Activated CD8-positive, alpha-beta memory T cell treated with anti-CD3 and anti-CD28 coated beads, Interleukin-2, amount 10 ng/mL, durations not matched to agents 7 days and 5 days (primary cell): Measurements from ENCODE around the gene PLD3. TPM values are rescaled to one million over a fixed set of nuclear protein-coding genes. Genes with fewer than 3 reads are reported as not detected.

ENCODE experiments used
- ATAC-seq: fragments of 150-1000 bp; cut with Tn5 transposase; one replicate; pipeline ENCODE4 v1.10.0; 2021; ENCODE audit warnings: moderate library complexity
- CTCF ChIA-PET: fragments of 350-600 bp; sonication (Branson Sonifier 250); formaldehyde crosslinking; loops from one replicate; lab custom pipeline; 2021; ENCODE audit warnings: antibody characterized with exemption; lab: Charles Lee
- DNase-seq: peaks from one replicate; pipeline ENCODE4 v3.0.0-alpha.2; 2020
- H3K27ac Mint-ChIP-seq: one replicate; pipeline ENCODE4 v1.8.0; 2021; ENCODE audit warnings: mild to moderate bottlenecking, mixed read lengths
- H3K27me3 Mint-ChIP-seq: one replicate; pipeline ENCODE4 v1.8.0; 2021; ENCODE audit warnings: mixed read lengths
- H3K36me3 Mint-ChIP-seq: one replicate; pipeline ENCODE4 v1.8.0; 2021; ENCODE audit warnings: mild to moderate bottlenecking, mixed read lengths
- H3K4me1 Mint-ChIP-seq: one replicate; pipeline ENCODE4 v1.8.0; 2021; ENCODE audit warnings: mixed read lengths
- H3K4me3 Mint-ChIP-seq: one replicate; pipeline ENCODE4 v1.8.0; 2021; ENCODE audit warnings: mild to moderate bottlenecking, moderate library complexity, mixed read lengths
- H3K9me3 Mint-ChIP-seq: one replicate; pipeline ENCODE4 v1.8.0; 2022; ENCODE audit warnings: low read depth, mixed read lengths
- total RNA-seq, 2 experiments: library from RNA; stranded (reverse); gene quantifications; one replicate each; pipeline ENCODE4 v1.2.3, GENCODE V29; 2021

Gene PLD3
- total RNA-seq, 2 experiments from 2014 or later = 72.0 to 84.7 TPM

DNA sequence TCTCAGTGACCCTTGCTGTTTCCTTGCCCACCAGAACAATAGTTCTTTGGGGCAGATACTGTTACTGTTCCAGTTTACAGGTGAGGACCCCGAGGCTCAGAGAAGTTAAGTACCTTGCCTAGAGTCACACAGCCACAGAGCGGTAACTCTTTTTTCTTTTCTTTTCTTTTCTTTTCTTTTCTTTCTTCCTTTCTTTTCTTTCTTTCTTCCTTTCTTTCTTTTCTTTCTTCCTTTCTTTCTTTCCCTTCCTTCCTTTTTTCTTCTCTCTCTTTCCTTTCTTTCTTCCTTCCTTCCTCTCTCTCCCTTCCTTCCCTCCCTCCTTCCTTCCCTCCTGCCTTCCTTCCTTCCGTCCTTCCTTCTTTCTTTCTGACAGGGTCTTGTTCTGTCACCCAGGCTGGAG, 69.5 kb downstream of the PLD3 start:
- CTCF ChIA-PET = interaction anchor here (1.1 to 2.1 kb wide), 2 partner anchors 10 to 44 kb away, joined by 4 to 6 read pairs; no protein-coding TSS in a partner anchor

DNA sequence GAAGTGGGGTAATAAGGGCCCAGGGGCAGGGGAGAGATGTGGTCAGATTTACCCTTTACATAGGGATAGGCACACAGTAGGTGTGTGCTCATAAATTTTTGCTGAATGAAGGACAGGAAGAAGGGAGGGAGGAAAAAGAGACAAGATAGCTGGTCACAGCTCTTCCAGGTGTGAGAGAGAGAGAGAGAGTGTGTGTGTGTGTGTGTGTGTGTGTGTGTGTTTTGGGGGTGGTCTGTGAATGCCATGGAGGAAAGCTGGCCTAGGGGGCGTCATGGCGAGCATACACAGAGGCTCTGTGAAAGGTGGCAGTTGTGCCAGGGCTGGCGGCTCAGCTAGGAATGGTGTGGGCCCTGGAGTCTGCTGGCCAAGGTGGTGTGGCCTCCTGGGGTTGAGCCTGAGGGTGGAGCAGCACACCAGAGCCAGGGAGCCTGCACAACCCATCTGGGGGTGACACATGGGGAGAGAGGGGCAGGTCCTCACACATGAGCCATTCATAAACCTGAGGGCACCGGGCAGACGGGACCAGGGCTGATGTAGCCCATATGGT, 70.6 kb downstream of the PLD3 start:
- H3K27ac Mint-ChIP-seq = no peak overlapping the region
- peaks cover 5% of the 10 kb centered on the region for H3K36me3 Mint-ChIP-seq
- CTCF ChIA-PET = interaction anchor here (1.1 to 1.2 kb wide), 2 partner anchors 23 to 43 kb away, joined by 3 to 4 read pairs; no protein-coding TSS in a partner anchor
- DNase-seq (no peak), ATAC-seq (no peak)
- no peaks in the 10 kb centered on the region for H3K27me3 Mint-ChIP-seq
- H3K9me3 Mint-ChIP-seq = no peaks in the 10 kb centered on the region
- peaks cover 40% of the 10 kb centered on the region for H3K4me1 Mint-ChIP-seq
- no peak overlapping the region for H3K4me3 Mint-ChIP-seq

More for the DNA sequence above, 69.5 kb downstream of the PLD3 start:
- no peak for ATAC-seq
- peaks cover 41% of the 10 kb centered on the region for H3K4me1 Mint-ChIP-seq
- H3K27me3 Mint-ChIP-seq = no peaks in the 10 kb centered on the region
- H3K4me3 Mint-ChIP-seq = no peak overlapping the region
- peaks cover 5% of the 10 kb centered on the region for H3K36me3 Mint-ChIP-seq
- no peak for DNase-seq
- peak overlapping the region; percentile 73 for H3K27ac Mint-ChIP-seq
- H3K9me3 Mint-ChIP-seq = no peaks in the 10 kb centered on the region

DNA sequence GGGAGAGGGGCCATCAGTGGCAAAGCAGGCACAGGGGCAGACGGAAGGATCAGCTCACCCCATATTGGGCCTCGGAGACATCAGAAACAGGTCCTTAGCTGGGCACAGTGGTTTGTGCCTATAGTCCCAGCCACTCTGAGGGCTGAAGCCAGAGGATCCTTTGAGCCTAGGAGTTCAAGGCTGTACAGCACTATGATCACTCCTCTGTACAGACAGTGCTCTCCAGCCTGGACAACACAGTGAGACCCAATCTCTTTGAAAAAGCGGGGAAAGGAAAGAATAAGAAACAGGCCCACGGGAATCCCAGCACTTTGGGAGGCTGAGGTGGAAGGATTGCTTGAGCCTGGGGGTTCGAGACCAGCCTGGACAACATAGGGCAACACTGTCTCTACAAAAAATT, 71.3 kb downstream of the PLD3 start:
- Mint-ChIP-seq H3K27me3 (no peaks in the 10 kb centered on the region), H3K4me1 (peaks cover 45% of the 10 kb centered on the region), H3K27ac (peak overlapping the region; percentile 31), H3K36me3 (peaks cover 9% of the 10 kb centered on the region), H3K4me3 (peak overlapping the region; percentile 17), H3K9me3 (no peaks in the 10 kb centered on the region)
- CTCF ChIA-PET = interaction anchor here (1.0 to 5.8 kb wide), 20 partner anchors 9 to 215 kb away, joined by 3 to 57 read pairs (median 7); partner anchors contain the start of genes AKT2, BLVRB, C19orf47 and LTBP4
- DNase-seq = no peak
- ATAC-seq = no peak

DNA sequence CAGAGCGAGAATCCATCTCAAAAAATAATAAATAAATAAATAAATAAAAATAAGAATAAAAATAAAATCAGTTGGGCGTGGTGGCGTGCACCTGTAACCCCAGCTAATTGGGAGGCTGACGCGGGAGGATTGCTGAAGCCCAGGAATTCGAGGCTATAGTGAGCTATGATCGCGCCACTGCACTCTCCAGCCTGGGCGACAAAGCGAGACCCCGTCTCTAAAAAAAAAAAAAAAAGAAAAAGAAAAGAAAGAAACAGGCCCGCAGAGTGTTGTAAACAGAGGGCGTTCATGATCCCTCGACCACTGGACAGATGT, 71.9 kb downstream of the PLD3 start:
- Mint-ChIP-seq H3K4me3 (peak overlapping the region; percentile 76), H3K27ac (peak overlapping the region; percentile 92), H3K9me3 (no peaks in the 10 kb centered on the region), H3K27me3 (no peaks in the 10 kb centered on the region), H3K4me1 (peaks cover 45% of the 10 kb centered on the region), H3K36me3 (peaks cover 11% of the 10 kb centered on the region)
- ATAC-seq = no peak
- DNase-seq = no peak
- CTCF ChIA-PET = interaction anchor here (0.6 to 5.8 kb wide), 31 partner anchors 8 to 334 kb away, joined by 3 to 57 read pairs (median 6); partner anchors contain the start of genes AKT2, BLVRB, C19orf47 and LTBP4

DNA sequence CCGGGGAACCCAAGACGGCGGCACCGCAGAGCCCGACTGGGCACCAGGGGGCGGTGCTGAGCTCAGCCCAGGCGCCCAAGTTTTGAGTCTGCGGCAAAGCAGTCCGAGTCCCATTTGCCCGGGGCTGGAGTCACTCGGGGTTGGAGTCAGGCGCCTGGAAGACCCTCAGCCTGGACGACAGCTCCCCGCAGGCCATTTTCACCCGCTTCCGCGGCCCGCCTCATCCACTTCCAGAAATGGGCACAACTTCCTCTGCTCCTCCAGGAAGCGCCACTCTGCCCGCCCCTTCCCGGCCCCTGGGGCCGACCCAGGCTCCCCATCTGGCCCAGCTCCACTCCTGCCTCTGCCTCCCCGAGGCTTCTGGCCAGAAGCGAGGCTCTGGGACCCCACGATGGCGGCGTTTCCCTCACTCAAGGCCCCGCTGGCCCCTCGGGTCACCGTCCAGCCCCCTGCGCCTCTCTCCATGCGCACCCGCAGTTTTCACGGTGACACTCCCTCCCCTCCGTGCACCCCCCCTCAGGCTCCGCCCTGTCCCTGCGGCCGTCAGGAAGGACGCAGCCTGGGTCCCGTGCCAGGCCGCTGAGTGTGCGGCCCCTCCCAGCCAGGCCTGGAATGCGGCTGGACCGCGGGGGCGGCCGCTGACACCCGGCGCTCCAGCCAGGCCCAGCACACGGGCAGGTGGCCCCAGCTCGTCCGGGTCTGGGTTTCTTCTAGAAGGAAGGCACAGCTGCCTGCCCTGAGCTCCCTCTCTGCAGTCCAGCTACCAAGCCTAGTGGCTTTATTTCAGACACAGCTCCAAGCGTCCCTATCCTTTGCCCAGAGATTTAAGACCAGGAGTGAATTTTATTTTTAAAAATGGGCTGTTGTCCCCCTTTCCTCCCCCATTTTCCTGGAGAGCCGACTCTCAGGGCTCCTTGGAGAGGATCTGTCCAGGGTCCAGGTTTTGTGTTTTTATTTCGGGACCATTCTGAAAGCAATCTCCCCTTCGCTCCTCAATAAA, 72.6 kb downstream of the PLD3 start:
- Mint-ChIP-seq H3K4me3 (peak overlapping the region; percentile 76), H3K9me3 (no peaks in the 10 kb centered on the region), H3K36me3 (peaks cover 11% of the 10 kb centered on the region), H3K27me3 (no peaks in the 10 kb centered on the region), H3K27ac (peak overlapping the region; percentile 92), H3K4me1 (peaks cover 41% of the 10 kb centered on the region)
- CTCF ChIA-PET = interaction anchor here (0.6 to 5.8 kb wide), 32 partner anchors 8 to 334 kb away, joined by 3 to 57 read pairs (median 6); partner anchors contain the start of genes AKT2, BLVRB, C19orf47 and LTBP4
- ATAC-seq (peak; percentile 53), DNase-seq (peak; percentile 79)

DNA sequence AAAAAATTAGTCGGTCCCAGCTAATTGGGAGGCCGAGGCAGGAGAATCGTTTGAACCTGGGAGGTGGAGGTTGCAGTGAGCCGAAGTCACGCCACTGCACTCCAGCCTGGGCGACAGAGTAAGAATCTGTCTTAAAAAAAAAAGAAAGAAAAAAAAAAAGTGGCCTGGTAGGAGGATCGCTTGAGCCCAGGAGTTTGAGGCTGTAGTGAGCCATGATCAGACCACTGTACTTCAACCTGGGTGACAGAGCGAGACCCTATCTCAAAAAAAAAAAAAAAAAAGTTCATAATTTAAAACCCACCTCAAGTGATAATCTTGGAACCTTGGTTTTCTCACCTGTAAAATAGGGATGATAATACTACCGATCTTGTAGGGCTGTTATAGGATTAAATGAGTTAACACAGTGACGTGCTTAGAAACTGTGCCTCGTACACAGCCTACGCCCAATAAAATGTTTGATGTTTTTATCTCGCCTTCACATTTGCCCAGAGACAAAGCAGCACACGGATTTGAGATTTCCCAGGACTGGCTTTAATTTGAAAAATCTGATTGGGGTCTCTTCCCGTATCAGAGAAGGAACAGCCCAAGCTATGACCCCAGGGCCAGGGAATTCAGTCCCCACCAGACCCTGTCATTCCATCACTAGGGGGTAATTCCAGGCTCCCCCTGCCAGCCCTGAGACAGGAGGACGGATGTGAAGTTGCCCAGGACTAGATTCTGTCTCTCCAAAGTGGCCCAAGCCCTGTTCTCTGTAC, 73.7 kb downstream of the PLD3 start:
- H3K4me1 Mint-ChIP-seq = peaks cover 35% of the 10 kb centered on the region
- no peak for ATAC-seq
- peaks cover 11% of the 10 kb centered on the region for H3K36me3 Mint-ChIP-seq
- no peaks in the 10 kb centered on the region for H3K27me3 Mint-ChIP-seq
- H3K27ac Mint-ChIP-seq = peak overlapping the region; percentile 92
- peak overlapping the region; percentile 76 for H3K4me3 Mint-ChIP-seq
- no peak for DNase-seq
- H3K9me3 Mint-ChIP-seq = no peaks in the 10 kb centered on the region
- CTCF ChIA-PET = interaction anchor here (1.2 to 5.8 kb wide), 6 partner anchors 10 to 140 kb away, joined by 3 to 57 read pairs (median 10); partner anchors contain the start of genes BLVRB and SERTAD3

DNA sequence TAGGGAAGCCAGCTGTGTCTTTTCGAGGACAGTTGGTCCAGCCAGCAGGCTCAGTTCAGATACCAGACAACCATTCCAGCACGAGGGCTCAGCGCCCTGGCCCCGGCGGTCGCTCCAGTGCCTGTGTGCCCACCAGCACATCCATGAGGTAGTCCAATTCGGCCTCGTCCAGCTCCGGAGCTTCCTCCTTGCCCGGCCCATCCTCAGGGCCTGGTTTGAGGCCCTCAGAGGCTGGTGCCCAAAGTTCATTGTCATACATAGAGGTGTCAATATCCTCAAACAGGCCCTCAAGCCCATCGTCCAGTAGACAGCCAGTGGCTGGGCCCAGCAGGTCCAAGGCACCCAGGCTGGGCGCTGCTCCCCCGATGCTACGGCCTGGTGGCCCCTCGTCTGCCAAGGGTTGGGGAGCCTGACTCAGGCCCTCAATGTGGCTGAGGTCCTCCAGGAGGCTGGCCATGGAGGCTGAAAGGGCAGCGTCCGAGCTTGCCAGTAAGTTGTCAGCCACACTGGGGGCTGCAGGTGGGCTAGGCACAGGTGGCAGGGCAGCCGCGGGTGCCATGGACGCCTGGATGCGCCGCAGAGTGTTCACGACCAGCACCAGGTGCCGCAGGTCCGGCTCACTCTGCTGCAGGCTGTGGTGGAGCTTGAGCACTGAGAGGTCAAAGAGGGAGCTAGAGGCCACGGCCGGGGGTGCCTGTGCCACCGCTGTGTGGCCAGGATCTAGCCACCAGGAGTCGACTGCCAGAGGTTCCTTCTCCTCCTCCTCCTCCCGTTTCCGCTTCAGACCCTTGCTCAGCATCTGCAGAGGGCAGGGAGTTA, 74.5 kb downstream of the PLD3 start:
- DNase-seq (no peak), ATAC-seq (no peak)
- Mint-ChIP-seq H3K36me3 (peaks cover 11% of the 10 kb centered on the region), H3K27me3 (no peaks in the 10 kb centered on the region), H3K4me1 (peaks cover 27% of the 10 kb centered on the region), H3K9me3 (no peaks in the 10 kb centered on the region), H3K4me3 (no peak overlapping the region), H3K27ac (no peak overlapping the region)
- CTCF ChIA-PET = interaction anchor here (1.0 to 5.8 kb wide), 3 partner anchors 14 to 41 kb away, joined by 3 to 57 read pairs (median 13); partner anchors contain the start of genes BLVRB and SERTAD3

DNA sequence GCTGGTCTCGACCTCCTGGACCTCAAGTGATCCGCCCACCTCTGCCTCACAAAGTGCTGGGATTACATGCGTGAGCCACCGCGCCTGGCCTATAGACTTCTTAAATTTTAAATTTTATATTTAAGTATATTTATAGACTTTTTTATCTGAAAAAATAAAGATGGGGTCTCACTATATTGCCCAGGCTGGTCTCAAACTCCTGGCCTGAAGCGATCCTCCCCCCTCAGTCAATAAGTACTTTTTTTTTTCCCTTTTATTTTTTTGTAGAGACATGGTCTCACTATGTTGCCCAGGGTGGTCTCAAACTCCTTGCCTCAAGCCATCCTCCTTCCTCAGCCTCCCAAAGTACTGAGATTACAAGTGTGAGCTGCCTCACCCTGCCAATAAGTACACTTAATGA, 75.4 kb downstream of the PLD3 start:
- Mint-ChIP-seq H3K4me1 (peaks cover 25% of the 10 kb centered on the region), H3K9me3 (no peaks in the 10 kb centered on the region), H3K27ac (peak overlapping the region; percentile 70), H3K36me3 (peaks cover 11% of the 10 kb centered on the region), H3K4me3 (peak overlapping the region; percentile 94), H3K27me3 (no peaks in the 10 kb centered on the region)
- CTCF ChIA-PET = interaction anchor here (1.0 to 5.8 kb wide), 6 partner anchors 11 to 40 kb away, joined by 3 to 57 read pairs (median 3); partner anchors contain the start of genes BLVRB, PRX and SERTAD3
- no peak for DNase-seq
- ATAC-seq = no peak

DNA sequence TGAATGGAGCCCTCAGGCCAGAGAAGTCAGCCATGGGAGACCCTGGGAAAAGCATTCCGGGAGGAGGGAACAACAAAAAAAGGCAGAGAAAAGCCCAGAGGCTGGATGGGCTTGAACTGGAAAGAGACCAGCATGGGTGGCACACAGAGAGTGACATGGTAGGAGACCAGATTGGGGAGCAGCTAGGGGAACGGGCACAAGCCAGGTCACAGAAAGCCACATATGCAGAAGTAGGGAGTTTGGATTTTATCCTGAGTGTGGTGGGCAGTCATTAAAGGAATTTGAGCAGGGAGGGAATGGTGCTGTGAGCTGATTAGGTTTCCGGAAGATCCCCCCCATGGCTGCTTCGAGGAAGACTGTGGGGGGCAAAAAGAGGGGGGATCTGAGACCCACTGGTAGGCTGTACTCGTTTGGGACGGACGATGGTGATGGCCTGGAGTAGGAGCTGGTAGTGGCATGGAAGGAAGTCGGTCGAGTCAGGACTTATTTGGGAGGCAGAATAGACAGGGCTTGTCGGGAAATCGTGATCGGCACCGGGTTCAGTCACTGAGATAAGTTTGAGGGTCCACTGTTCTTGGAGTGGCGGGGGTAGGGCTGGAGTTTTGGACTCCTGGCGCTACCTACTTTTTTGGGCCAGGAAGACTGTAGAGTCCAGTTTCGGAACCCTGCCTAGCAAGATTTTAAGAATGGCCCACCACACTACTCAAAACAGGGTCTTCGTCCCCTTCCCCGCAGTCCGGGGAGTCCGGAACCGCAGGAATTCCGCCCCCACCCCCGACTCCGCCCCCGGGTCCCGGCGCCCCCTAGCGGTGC, 76.3 kb downstream of the PLD3 start:
- no peaks in the 10 kb centered on the region for H3K9me3 Mint-ChIP-seq
- H3K4me3 Mint-ChIP-seq = peak overlapping the region; percentile 94
- CTCF ChIA-PET = interaction anchor here (0.6 to 5.8 kb wide), 9 partner anchors 8 to 391 kb away, joined by 3 to 57 read pairs (median 3); partner anchors contain the start of genes BLVRB, PRX and SERTAD3
- DNase-seq (peak; percentile 55), ATAC-seq (no peak)
- peak overlapping the region; percentile 96 for H3K27ac Mint-ChIP-seq
- H3K27me3 Mint-ChIP-seq = no peaks in the 10 kb centered on the region
- peaks cover 22% of the 10 kb centered on the region for H3K4me1 Mint-ChIP-seq
- H3K36me3 Mint-ChIP-seq = peaks cover 11% of the 10 kb centered on the region

DNA sequence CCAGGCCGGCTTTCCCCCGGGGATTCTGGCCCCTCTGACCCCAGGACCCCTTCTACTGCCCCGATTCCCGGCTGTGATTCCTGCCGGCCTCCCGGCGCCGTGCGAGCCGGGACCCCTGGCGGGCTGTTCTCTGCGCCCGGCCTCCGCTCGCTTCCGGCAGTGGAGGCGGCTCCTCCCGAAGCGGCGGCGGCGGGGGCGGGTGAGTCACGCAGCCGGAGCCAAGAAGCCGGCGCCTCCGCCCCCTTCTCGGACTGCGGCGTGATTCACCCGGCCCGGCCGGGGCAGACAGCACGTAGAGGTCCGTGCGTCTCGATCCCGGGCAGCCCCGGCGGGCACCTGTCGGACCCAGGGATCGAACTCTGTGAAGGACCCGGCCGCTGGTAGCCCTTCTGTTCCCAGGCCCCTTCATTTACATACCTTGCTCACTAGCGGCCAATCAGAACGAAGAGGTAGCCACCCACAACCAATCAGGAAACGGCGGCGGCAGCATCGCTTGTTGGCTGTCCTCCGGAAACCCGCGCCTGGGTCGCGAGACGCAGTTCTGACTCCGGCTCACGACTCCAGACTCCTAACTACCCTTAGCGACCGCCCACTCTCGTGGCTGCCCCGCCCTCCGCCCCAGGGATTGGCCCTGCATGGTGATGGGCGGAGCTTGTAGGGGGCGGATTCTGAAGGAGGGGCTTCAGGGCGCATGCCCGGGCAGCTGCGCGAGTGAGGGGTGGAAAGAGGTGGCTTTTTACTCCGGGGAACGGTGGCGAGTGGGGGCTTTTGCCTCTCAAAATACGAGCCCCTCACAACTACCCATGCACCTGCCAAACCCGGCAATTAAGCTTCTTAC, 77.2 kb downstream of the PLD3 start, which contains the start of gene SERTAD1:
Gene SERTAD1 (minus strand): TSS at position 543 of the 838 bp plus-strand sequence. CDS start 2,446 bp downstream, outside the sequence.
- H3K4me3 Mint-ChIP-seq = peak within 1 kb of the TSS; percentile 94
- H3K36me3 Mint-ChIP-seq = peaks cover 11% of the 10 kb centered on the region
- no peaks in the 10 kb centered on the region for H3K9me3 Mint-ChIP-seq
- CTCF ChIA-PET = interaction anchor here (0.8 to 5.8 kb wide), 8 partner anchors 8 to 60 kb away, joined by 3 to 57 read pairs (median 3); partner anchors contain the start of genes BLVRB and SERTAD3
- no peaks in the 10 kb centered on the region for H3K27me3 Mint-ChIP-seq
- H3K4me1 Mint-ChIP-seq = peaks cover 20% of the 10 kb centered on the region
- ATAC-seq (peak; percentile 87), DNase-seq (peak; percentile 100)
- H3K27ac Mint-ChIP-seq = peak within 1 kb of the TSS; percentile 96
